Subcutaneous abdominal adipose tissue (tissue), 5 donors: ENCODE results near the gene CNTNAP2.

ENCODE experiments used
- H3K27ac ChIP-seq: one replicate; pipeline ENCODE4 v1.7.0; 2013; ENCODE audit warnings: low read depth, mild to moderate bottlenecking, inconsistent platforms, low read length, moderate library complexity
- H3K27me3 ChIP-seq, 5 donors: one replicate each; pipeline ENCODE4 v1.7.0; 2013; ENCODE audit warnings: low read length in 5 of 5, inconsistent platforms in 1 of 5; ENCODE audit not compliant: control insufficient read depth in 5 of 5, insufficient read depth in 4 of 5
- H3K36me3 ChIP-seq, 5 donors: one replicate each; pipeline ENCODE4 v1.7.0; 2013; ENCODE audit warnings: low read length in 5 of 5; ENCODE audit not compliant: control insufficient read depth in 5 of 5, insufficient read depth in 5 of 5
- H3K4me1 ChIP-seq, 5 donors: one replicate each; pipeline ENCODE4 v1.7.0; 2013; ENCODE audit warnings: low read length in 5 of 5, mild to moderate bottlenecking in 3 of 5, moderate library complexity in 1 of 5; ENCODE audit not compliant: control insufficient read depth in 5 of 5, insufficient read depth in 5 of 5
- H3K4me3 ChIP-seq, 5 donors: one replicate each; pipeline ENCODE4 v1.7.0; 2013; ENCODE audit warnings: low read length in 5 of 5, low read depth in 1 of 5
- H3K9ac ChIP-seq, 5 donors: one replicate each; pipeline ENCODE4 v1.7.0; 2013; ENCODE audit warnings: low read length in 5 of 5, mild to moderate bottlenecking in 4 of 5, moderate library complexity in 3 of 5
- H3K9me3 ChIP-seq, 5 donors: one replicate each; pipeline ENCODE4 v1.7.0; 2013; ENCODE audit warnings: low read length in 5 of 5; ENCODE audit not compliant: control insufficient read depth in 5 of 5
- donor health status: healthy.
- donor health status: healthy.
- donor health status: healthy.
- donor health status: healthy.
- donor health status: healthy.

Gene CNTNAP2

DNA sequence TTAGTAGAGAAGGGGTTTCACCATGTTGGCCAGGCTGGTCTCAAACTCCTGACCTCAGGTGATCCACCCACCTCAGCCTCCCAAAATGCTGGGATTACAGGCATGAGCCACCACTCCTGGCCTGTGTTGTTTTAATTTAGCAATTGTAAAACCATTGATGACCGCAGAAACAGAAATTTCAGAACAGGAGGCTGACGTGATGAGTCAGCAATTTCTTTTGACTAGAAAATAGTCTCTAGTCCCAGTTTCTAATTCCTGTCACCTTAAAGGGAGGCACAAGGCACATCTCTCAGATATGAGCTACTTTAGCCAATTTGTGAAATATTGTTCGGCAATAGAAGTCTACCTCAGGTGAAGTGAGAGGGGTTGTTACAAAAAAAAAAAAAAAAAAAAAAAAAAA, 2033.1 kb downstream of the CNTNAP2 start:
- H3K4me1 ChIP-seq = peaks cover 6 to 18% (median 10%) of the 10 kb centered on the region in 5 donors
- H3K9ac ChIP-seq = no peak overlapping the region

DNA sequence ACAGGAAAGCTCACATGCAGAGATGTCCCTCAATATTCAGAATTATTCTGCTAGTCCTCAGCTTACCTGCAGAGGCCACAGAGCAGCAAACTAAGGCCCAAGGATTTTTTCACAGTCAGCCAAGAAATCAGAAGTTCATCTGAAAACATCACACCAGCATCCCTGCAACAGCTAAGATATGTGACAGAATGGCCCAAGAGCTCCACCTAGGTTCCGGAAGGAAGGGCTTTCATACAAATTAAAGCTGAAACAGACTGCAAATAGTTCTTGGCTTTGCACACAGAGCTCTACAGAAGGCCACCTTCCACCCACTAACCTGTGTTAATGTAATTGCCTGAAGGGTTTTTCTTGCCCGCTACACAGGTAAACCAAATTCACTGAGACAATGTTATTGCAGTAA, 2035.2 kb downstream of the CNTNAP2 start:
- Histone ChIP-seq H3K36me3 (no peaks in the 10 kb centered on the region), H3K4me1 (peaks cover 6 to 20% (median 10%) of the 10 kb centered on the region in 5 donors), H3K27me3 (no peaks in the 10 kb centered on the region), H3K4me3 (no peak overlapping the region), H3K9ac (no peak overlapping the region), H3K9me3 (no peaks in the 10 kb centered on the region), H3K27ac (no peak overlapping the region)

More for the DNA sequence above, 2033.1 kb downstream of the CNTNAP2 start:
- Histone ChIP-seq H3K4me3 (no peak overlapping the region), H3K27ac (no peak overlapping the region), H3K9me3 (no peaks in the 10 kb centered on the region), H3K27me3 (no peaks in the 10 kb centered on the region), H3K36me3 (no peaks in the 10 kb centered on the region)

DNA sequence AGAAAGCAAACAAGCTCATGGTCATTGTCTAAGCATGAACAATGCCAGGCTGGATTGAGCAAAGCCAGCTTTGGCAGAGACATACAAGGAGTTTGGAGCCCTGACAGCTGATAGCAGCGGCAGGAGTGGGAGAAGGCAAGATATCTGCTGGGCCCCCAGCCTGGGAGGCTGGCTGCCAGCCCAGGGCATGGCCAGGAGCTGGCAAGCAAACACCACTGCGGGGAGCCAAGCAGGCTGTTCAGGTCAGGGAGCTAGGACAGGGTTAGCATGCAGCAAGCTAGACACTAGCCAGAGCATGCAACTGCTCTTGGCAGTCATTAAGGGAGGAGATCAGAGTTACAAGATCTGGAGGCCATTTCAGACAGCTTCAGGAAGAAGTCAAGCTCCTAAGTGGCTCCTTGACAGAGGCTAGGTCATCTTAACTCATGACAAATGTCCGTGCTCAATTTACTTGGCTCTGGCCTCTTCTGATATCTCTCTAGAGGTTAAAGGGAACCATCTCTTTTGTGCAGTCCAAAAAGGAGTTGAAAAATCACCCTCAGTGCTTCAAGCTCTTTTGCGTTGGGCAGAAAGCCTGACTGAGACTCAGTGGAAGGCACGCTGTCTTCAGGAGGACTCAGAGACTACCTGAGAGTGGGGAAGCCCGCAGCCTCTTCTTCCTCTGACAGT, 2037.1 kb downstream of the CNTNAP2 start:
- no peaks in the 10 kb centered on the region for H3K9me3 ChIP-seq
- no peak overlapping the region for H3K27ac ChIP-seq
- H3K36me3 ChIP-seq = no peaks in the 10 kb centered on the region
- peak overlapping the region in 1 of 5 donors; percentile 4 for H3K9ac ChIP-seq
- H3K27me3 ChIP-seq = no peaks in the 10 kb centered on the region
- peak overlapping the region in 2 of 5 donors; percentile 7 to 22 for H3K4me3 ChIP-seq
- H3K4me1 ChIP-seq = peaks cover 6 to 23% (median 10%) of the 10 kb centered on the region in 5 donors

DNA sequence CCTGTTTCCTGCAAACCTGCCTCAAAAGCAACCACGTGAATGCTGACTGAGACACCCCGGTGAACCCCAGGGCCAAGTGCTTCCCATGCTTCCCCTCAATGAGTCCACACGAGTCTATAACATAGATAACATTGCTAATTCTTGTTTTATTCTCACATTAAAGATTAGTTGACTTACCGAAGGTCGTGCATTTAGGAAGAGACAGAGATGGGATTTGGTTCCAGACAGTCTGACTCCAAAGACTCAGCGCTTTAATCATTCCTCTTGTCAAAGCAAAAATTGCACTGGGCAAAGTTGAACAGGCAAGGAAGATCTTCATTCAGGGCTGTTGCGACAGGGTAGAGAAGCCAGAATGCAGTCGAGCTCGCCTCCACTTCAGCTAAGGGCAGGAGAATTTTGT, 2038.4 kb downstream of the CNTNAP2 start:
- Histone ChIP-seq H3K4me1 (peaks cover 6 to 23% (median 10%) of the 10 kb centered on the region in 5 donors), H3K27ac (no peak overlapping the region), H3K36me3 (no peaks in the 10 kb centered on the region), H3K9me3 (no peaks in the 10 kb centered on the region), H3K27me3 (no peaks in the 10 kb centered on the region), H3K4me3 (no peak overlapping the region), H3K9ac (no peak overlapping the region)

DNA sequence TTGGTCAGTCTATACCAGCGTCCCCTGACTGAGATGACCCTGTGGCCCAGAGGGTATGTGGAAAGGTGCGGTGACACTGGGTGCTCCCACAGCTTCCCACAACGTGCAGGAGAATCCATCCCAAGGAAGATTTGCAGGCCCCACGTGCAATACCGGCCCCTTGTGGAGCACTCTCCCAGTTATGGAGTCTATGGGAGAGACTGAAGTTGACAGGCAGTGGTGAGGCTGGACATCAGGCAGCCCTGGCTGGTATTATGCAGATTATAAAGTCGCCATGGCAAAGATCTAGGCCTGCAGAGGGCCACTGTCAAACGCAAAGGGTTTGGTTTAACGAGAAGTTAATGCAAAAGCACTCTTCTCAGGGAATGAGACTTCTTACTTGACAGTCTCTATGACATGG, 2039.2 kb downstream of the CNTNAP2 start:
- no peaks in the 10 kb centered on the region for H3K36me3 ChIP-seq
- H3K4me3 ChIP-seq = no peak overlapping the region
- H3K27me3 ChIP-seq = no peaks in the 10 kb centered on the region
- peaks cover 6 to 23% (median 10%) of the 10 kb centered on the region in 5 donors for H3K4me1 ChIP-seq
- H3K27ac ChIP-seq = no peak overlapping the region
- H3K9ac ChIP-seq = no peak overlapping the region
- H3K9me3 ChIP-seq = no peaks in the 10 kb centered on the region

- Histone ChIP-seq H3K9ac (no peak overlapping the region), H3K4me3 (no peak overlapping the region), H3K36me3 (no peaks in the 10 kb centered on the region), H3K4me1 (peaks cover 6 to 23% (median 10%) of the 10 kb centered on the region in 5 donors), H3K9me3 (no peaks in the 10 kb centered on the region), H3K27ac (no peak overlapping the region), H3K27me3 (no peaks in the 10 kb centered on the region)
Observed at GRCh38 chr7:148156233-148156632, 2039.6 kb downstream of the CNTNAP2 start.

DNA sequence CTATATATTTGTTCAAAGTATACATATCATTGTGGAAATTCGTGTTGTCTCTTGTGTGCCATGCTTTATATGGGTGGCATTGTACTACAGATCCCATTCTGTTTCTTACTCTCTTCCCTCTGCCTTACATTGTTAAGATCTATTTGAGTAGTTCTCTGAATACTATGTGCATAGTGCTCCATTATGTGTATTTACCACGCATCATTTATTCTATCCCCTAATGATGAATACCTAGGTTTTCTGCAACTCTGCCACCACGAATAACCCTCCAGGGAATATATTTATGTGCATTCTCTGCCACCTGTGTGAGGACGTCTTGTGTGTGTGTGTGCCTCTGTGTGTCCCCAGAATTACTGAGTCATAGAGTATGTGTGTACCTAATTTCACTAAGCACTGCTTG, 2042.7 kb downstream of the CNTNAP2 start:
- Histone ChIP-seq H3K4me3 (no peak overlapping the region), H3K36me3 (no peaks in the 10 kb centered on the region), H3K27ac (no peak overlapping the region), H3K27me3 (no peaks in the 10 kb centered on the region), H3K9ac (no peak overlapping the region), H3K4me1 (peaks cover 0 to 12% (median 0%) of the 10 kb centered on the region in 5 donors), H3K9me3 (no peaks in the 10 kb centered on the region)

DNA sequence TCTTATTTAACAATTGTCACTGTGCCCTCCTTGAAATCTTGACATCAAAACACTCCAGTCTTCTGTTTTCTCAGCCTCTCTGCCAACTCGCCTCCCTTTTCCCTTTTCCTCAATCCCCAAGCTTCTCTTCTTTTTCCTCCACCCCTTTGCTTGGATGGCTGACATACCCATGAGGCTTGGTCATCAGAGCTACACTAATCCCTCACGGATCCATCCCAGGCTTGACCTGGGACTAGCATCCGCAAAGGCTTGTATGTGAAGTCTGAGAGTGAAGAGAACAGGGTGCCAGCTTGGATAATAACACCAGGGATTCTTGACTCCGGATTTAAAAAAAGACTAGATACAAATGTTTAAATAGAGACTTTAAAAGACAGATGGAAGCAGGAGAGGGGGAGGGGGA, 2045.2 kb downstream of the CNTNAP2 start:
- Histone ChIP-seq H3K9me3 (no peaks in the 10 kb centered on the region), H3K4me3 (no peak overlapping the region), H3K36me3 (no peaks in the 10 kb centered on the region), H3K9ac (no peak overlapping the region), H3K27me3 (no peaks in the 10 kb centered on the region), H3K4me1 (peaks cover 0 to 4% (median 0%) of the 10 kb centered on the region in 5 donors), H3K27ac (no peak overlapping the region)

DNA sequence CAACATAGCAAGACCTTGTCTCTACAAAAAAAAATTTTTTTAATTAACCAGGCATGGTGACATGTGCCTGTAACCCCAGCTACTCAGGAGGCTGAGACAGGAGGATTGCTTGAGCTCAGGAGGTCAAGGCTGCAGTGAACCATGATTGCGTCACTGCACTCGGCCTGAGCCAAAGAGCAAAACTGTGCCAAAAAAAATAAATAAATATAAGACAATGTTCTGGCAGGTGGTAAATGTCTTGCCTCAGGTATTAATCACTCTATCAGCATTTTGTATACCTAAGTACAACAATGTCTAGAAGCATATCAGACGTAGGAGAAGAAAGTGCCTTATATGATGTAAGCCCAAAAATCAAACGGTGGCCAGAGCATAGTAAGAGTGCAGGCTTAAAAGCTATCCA, 2046.2 kb downstream of the CNTNAP2 start:
- Histone ChIP-seq H3K27me3 (no peaks in the 10 kb centered on the region), H3K4me1 (peaks cover 0 to under 1% (median 0%) of the 10 kb centered on the region in 5 donors), H3K36me3 (no peaks in the 10 kb centered on the region), H3K4me3 (no peak overlapping the region), H3K27ac (no peak overlapping the region), H3K9ac (no peak overlapping the region), H3K9me3 (no peaks in the 10 kb centered on the region)

GRCh38 chr7:148163246-148163645, 2046.6 kb downstream of the CNTNAP2 start:
- Histone ChIP-seq H3K4me1 (no peaks in the 10 kb centered on the region), H3K9me3 (no peaks in the 10 kb centered on the region), H3K36me3 (no peaks in the 10 kb centered on the region), H3K9ac (no peak overlapping the region), H3K27me3 (no peaks in the 10 kb centered on the region), H3K4me3 (no peak overlapping the region), H3K27ac (no peak overlapping the region)
